ENCODE measurements around the gene NECAB3. TPM values are rescaled to one million over a fixed set of nuclear protein-coding genes. Genes with fewer than 3 reads are reported as not detected.
A peak's percentile ranks its signal among the peaks of the same experiment; 100 is the strongest.

NECAB3 gene
- total and polyA plus RNA-seq, 2 of the 13 experiments (the other 11 are each of a cell fraction or from before 2014, with no cell fraction given) = 61.5 to 65.5 TPM

GRCh38 chr20:33653900-33654596, 20.2 kb downstream of the NECAB3 start (continued):
- no peak for TF ChIP-seq ZFP36 (IDR thresholded peaks at IDR 0.05; ENCODE audit: borderline replicate concordance, low read depth, low read length, partially characterized antibody)
- no peak for TF ChIP-seq ZNF878 (CRISPR knock-in tag; IDR thresholded peaks at IDR 0.05)
- TF ChIP-seq ZFX (CRISPR knock-in tag; IDR thresholded peaks at IDR 0.05; ENCODE audit: low read depth) = no peak
- no peak; the same call in 1 of the 2 replicates for TF ChIP-seq DMAP1 (CRISPR knock-in tag; IDR thresholded peaks at IDR 0.05)
- TF ChIP-seq HNF4G (IDR thresholded peaks at IDR 0.05; ENCODE audit: borderline replicate concordance, low read depth, low read length) = no peak
- TF ChIP-seq HNF4G (CRISPR knock-in tag; IDR thresholded peaks at IDR 0.05; ENCODE audit: borderline replicate concordance, low read depth) = no peak
- TF ChIP-seq NFIB (CRISPR knock-in tag; IDR thresholded peaks at IDR 0.05; ENCODE audit: borderline replicate concordance) = 0 out of 2 replicates have a peak, but pooled peaks have one; percentile 18
- no peak for TF ChIP-seq ZBTB14 (CRISPR knock-in tag; IDR thresholded peaks at IDR 0.05)
- TF ChIP-seq SNAPC2 (CRISPR knock-in tag; IDR thresholded peaks at IDR 0.05) = 0 out of 2 replicates have a peak, but pooled peaks have one; percentile 65
- TF ChIP-seq DRAP1 (CRISPR knock-in tag; IDR thresholded peaks at IDR 0.05) = no peak
- no peak for TF ChIP-seq MZF1 (CRISPR knock-in tag; IDR thresholded peaks at IDR 0.05; ENCODE audit: borderline replicate concordance)
- no peak for TF ChIP-seq ZNF160 (CRISPR knock-in tag; IDR thresholded peaks at IDR 0.05)
- TF ChIP-seq REPIN1 (CRISPR knock-in tag; IDR thresholded peaks at IDR 0.05; ENCODE audit: borderline replicate concordance, low read depth) = no peak; the same call in 1 of the 2 replicates
- no peak for TF ChIP-seq NFAT5 (CRISPR knock-in tag; IDR thresholded peaks at IDR 0.05)
- TF ChIP-seq ZHX2 (IDR thresholded peaks at IDR 0.05; ENCODE audit: low read depth) = no peak
- TF ChIP-seq ZHX2 (CRISPR knock-in tag; IDR thresholded peaks at IDR 0.05; ENCODE audit: borderline replicate concordance) = no peak
- TF ChIP-seq ZNF720 (CRISPR knock-in tag; IDR thresholded peaks at IDR 0.05) = no peak
